Nephron progenitor cell (in vitro differentiated cells): Measurements from ENCODE around the gene CATSPERD.

Experiments
- DNase-seq: peaks from one replicate; pipeline ENCODE4 v3.0.0; 2021
- H3K27ac Mint-ChIP-seq: 2 replicates; pipeline ENCODE4 v1.8.0; 2021; ENCODE audit warnings: mild to moderate bottlenecking, moderate library complexity, mixed read lengths
- H3K27me3 Mint-ChIP-seq: 2 replicates; pipeline ENCODE4 v1.8.0; 2021; ENCODE audit warnings: mild to moderate bottlenecking, low read depth, mixed read lengths; ENCODE audit not compliant: poor library complexity
- H3K36me3 Mint-ChIP-seq: 2 replicates; pipeline ENCODE4 v1.8.0; 2021; ENCODE audit warnings: low read depth, mixed read lengths
- H3K4me1 Mint-ChIP-seq: 2 replicates; pipeline ENCODE4 v1.8.0; 2021; ENCODE audit warnings: mixed read lengths
- H3K4me3 Mint-ChIP-seq: 2 replicates; pipeline ENCODE4 v1.8.0; 2021; ENCODE audit warnings: mild to moderate bottlenecking, moderate library complexity, mixed read lengths
- H3K9me3 Mint-ChIP-seq: 2 replicates; pipeline ENCODE4 v1.8.0; 2021; ENCODE audit warnings: mild to moderate bottlenecking, moderate library complexity, mixed read lengths
- CTCF ChIP-seq: fragments of 200-600 bp; sonication (generic); IDR thresholded peaks from 2 replicates; pipeline ENCODE4 v1.5.0; 2021; ENCODE audit warnings: antibody characterized with exemption

Gene CATSPERD

GRCh38 chr19:5676105-5676771, 44.2 kb upstream of the CATSPERD start:
- Mint-ChIP-seq H3K4me3 (no peak overlapping the region), H3K36me3 (peaks cover 16% of the 10 kb centered on the region), H3K9me3 (no peaks in the 10 kb centered on the region), H3K27me3 (no peaks in the 10 kb centered on the region), H3K4me1 (peaks cover 16% of the 10 kb centered on the region), H3K27ac (peak overlapping the region; percentile 43)
- no peak for DNase-seq
- TF ChIP-seq CTCF, result no peak

DNA sequence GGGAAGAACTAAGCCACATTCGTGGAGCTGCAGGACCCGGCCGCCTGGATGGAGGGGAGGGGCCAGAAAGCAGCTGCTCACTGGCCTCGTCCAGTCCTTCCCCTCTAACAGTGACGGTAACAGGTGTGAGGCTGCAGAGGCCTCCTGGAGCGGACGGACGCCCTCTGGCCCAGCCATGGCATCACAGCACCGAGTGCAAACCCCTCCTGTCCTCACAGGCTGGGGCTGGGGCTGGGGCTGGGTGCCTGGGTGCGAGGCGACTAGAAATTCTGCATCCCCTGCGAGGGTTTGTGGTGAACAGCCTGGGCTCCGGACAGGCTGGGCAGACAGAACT, 43.7 kb upstream of the CATSPERD start:
- Mint-ChIP-seq H3K27me3 (no peaks in the 10 kb centered on the region), H3K27ac (no peak overlapping the region), H3K9me3 (no peaks in the 10 kb centered on the region), H3K36me3 (peaks cover 14% of the 10 kb centered on the region), H3K4me1 (peaks cover 21% of the 10 kb centered on the region), H3K4me3 (no peak overlapping the region)
- TF ChIP-seq CTCF, result no peak
- no peak for DNase-seq

- DNase-seq, result no peak
- Mint-ChIP-seq H3K9me3 (no peaks in the 10 kb centered on the region), H3K36me3 (peaks cover 14% of the 10 kb centered on the region), H3K4me3 (no peak overlapping the region), H3K4me1 (peaks cover 25% of the 10 kb centered on the region), H3K27me3 (no peaks in the 10 kb centered on the region), H3K27ac (no peak overlapping the region)
- no peak for TF ChIP-seq CTCF
Observed at GRCh38 chr19:5677136-5677535, 43.3 kb upstream of the CATSPERD start.

DNA sequence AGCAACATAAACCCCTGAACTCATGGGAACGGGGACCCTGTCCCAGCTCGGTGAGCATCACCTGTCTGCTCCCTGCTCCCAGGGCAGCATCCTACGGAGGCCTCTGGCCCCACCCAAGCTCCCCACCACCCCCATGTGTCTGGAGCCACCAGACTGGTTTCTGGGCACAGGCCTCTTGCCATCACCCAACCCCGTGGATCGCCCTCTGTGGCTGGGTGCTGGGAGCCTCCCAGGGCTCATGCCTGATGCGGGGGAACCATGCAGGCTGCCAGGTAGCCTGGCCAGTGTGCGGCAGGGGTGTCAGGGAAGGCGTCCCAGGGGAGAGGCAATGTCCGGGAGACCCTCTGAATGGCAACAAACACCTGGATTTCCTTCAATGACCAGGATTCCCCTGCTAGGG, 42.9 kb upstream of the CATSPERD start:
- Mint-ChIP-seq H3K9me3 (no peaks in the 10 kb centered on the region), H3K27ac (no peak overlapping the region), H3K4me1 (peaks cover 29% of the 10 kb centered on the region), H3K4me3 (no peak overlapping the region), H3K36me3 (peaks cover 14% of the 10 kb centered on the region), H3K27me3 (no peaks in the 10 kb centered on the region)
- no peak for TF ChIP-seq CTCF
- DNase-seq, result no peak

- no peak for DNase-seq
- H3K4me3 Mint-ChIP-seq, result no peak overlapping the region
- peaks cover 31% of the 10 kb centered on the region for H3K4me1 Mint-ChIP-seq
- no peaks in the 10 kb centered on the region for H3K9me3 Mint-ChIP-seq
- H3K36me3 Mint-ChIP-seq, result peaks cover 8% of the 10 kb centered on the region
- TF ChIP-seq CTCF, result no peak
- peaks cover 2% of the 10 kb centered on the region for H3K27me3 Mint-ChIP-seq
- H3K27ac Mint-ChIP-seq, result no peak overlapping the region
Observed at GRCh38 chr19:5678071-5678718, 42.2 kb upstream of the CATSPERD start.
